Measurements from ENCODE around the gene SLC35F1. TPM values are rescaled to one million over a fixed set of nuclear protein-coding genes. Genes with fewer than 3 reads are reported as not detected.

Gene SLC35F1
- polyA plus RNA-seq, 3 donors from 2014 or later, result not detected

DNA sequence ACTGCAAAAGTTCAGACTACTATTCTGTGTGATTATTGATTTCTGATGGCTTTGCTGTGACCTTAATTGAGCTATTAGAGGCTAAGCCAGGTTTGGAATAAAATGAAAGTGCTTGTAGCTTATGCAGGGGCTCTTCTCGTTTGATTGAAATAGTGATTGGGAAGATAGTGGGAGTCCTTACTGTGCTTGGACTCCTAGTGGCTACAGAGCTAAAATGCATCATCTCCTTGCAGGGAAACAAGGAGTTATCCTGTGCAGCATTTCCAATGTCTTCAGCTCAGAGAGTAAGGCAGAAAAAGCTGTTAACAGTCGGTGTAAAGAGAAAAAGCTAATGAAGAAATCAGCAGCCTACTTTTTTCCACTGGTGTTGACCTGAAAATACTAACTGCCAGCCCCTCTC, 173.5 kb downstream of the SLC35F1 start:
- no peaks in the 10 kb centered on the region for H3K4me1 Mint-ChIP-seq
- no peak for DNase-seq
- H3K9me3 Mint-ChIP-seq, result no peaks in the 10 kb centered on the region
- H3K4me3 Mint-ChIP-seq, result no peak overlapping the region
- H3K27me3 Mint-ChIP-seq (ENCODE audit: low read depth in 3 of 3), result no peaks in the 10 kb centered on the region
- no peaks in the 10 kb centered on the region for H3K36me3 Mint-ChIP-seq
- no peak overlapping the region for H3K27ac Mint-ChIP-seq

GRCh38 chr6:118083711-118084110, 176.6 kb downstream of the SLC35F1 start:
- Mint-ChIP-seq H3K27me3 (ENCODE audit: low read depth in 3 of 3) (peaks cover 0 to 3% (median 0%) of the 10 kb centered on the region in 3 donors), H3K4me3 (no peak overlapping the region), H3K27ac (no peak overlapping the region), H3K4me1 (no peaks in the 10 kb centered on the region), H3K9me3 (peaks cover 0 to 6% (median 0%) of the 10 kb centered on the region in 6 donors), H3K36me3 (no peaks in the 10 kb centered on the region)
- no peak for DNase-seq

DNA sequence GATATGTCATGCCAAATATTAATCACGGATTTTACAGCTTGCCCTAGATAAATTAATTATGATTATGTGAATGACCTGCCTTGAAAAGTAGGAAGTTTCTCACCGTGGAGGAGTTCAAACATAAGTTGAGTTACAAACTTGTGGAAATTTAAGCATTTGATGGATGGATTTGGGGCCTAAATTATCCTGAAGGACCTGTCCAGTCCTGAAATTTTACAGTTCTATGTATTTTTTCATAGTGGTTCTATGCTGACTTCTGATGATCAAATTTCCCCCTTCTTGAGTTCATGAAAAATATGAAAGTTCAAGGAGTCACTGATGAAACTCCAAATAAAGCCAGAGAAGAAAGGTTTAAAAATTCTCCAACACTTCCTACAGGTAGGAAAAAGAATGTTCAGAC, 178.6 kb downstream of the SLC35F1 start:
- H3K27me3 Mint-ChIP-seq (ENCODE audit: low read depth in 3 of 3), result peaks cover 0 to 3% (median under 1%) of the 10 kb centered on the region in 3 donors
- no peak for DNase-seq
- H3K27ac Mint-ChIP-seq, result no peak overlapping the region
- no peaks in the 10 kb centered on the region for H3K36me3 Mint-ChIP-seq
- no peaks in the 10 kb centered on the region for H3K4me1 Mint-ChIP-seq
- peaks cover 0 to 8% (median 1%) of the 10 kb centered on the region in 6 donors for H3K9me3 Mint-ChIP-seq
- H3K4me3 Mint-ChIP-seq, result no peak overlapping the region

DNA sequence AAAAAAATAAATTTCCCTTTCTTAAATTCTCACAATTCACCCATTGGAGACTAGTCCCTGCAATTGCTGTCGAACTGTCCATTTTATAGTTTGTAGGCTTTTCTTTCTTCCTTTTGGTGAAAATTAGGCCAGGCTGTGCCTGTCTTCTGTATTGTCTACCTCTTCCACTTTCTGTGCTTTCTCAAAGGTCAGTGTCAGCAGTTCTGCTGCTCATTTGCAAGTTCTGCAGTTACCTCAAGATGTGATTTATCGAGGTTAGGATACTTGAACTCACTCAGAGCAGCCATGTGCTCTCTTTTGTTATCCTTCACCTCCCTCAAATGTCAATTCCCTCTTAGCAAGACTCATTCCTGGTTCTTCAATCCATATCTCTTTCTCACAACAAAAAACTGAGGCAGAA, 179.1 kb downstream of the SLC35F1 start:
- no peak for DNase-seq
- Mint-ChIP-seq H3K27me3 (ENCODE audit: low read depth in 3 of 3) (peaks cover 0 to 3% (median 1%) of the 10 kb centered on the region in 3 donors), H3K4me1 (no peaks in the 10 kb centered on the region), H3K36me3 (no peaks in the 10 kb centered on the region), H3K27ac (no peak overlapping the region), H3K4me3 (no peak overlapping the region), H3K9me3 (peaks cover 0 to 8% (median 4%) of the 10 kb centered on the region in 6 donors)

GRCh38 chr6:118092086-118092485, 185.0 kb downstream of the SLC35F1 start:
- Mint-ChIP-seq H3K9me3 (peaks cover 3 to 12% (median 7%) of the 10 kb centered on the region in 6 donors), H3K36me3 (peaks cover 0 to 4% (median 0%) of the 10 kb centered on the region in 3 donors)

GRCh38 chr6:118097576-118097975, 190.5 kb downstream of the SLC35F1 start:
- Mint-ChIP-seq H3K9me3 (peaks cover 0 to 6% (median 1%) of the 10 kb centered on the region in 6 donors), H3K4me1 (no peaks in the 10 kb centered on the region), H3K36me3 (no peaks in the 10 kb centered on the region), H3K27me3 (ENCODE audit: low read depth in 3 of 3) (peaks cover 0 to 2% (median 2%) of the 10 kb centered on the region in 3 donors), H3K27ac (no peak overlapping the region), H3K4me3 (no peak overlapping the region)
- DNase-seq, result no peak

More at GRCh38 chr6:118092086-118092485, 185.0 kb downstream of the SLC35F1 start:
- no peak overlapping the region for H3K27ac Mint-ChIP-seq
- H3K4me3 Mint-ChIP-seq, result no peak overlapping the region
- no peaks in the 10 kb centered on the region for H3K4me1 Mint-ChIP-seq
- peaks cover 0 to 5% (median 3%) of the 10 kb centered on the region in 3 donors for H3K27me3 Mint-ChIP-seq (ENCODE audit: low read depth in 3 of 3)
- no peak for DNase-seq

DNA sequence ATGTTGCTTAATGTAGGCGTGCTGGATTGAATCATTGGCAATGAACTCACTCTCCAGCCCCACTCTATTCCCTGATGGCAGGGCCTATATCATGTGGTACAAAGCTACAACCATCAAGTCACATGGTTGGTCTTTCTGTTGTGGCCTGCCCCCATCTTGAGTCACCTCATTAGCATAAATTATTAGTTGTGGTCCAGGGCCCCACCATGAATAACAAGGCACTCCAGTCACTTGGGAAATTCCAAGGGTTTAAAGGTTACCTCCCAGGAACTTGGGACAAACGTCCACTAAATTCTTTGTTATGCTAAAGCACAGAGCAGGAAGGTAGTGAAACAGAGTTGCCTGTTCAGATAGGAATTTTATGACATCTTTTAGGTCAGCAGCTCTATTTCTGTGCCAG, 193.7 kb downstream of the SLC35F1 start:
- no peaks in the 10 kb centered on the region for H3K9me3 Mint-ChIP-seq
- no peak overlapping the region for H3K4me3 Mint-ChIP-seq
- no peaks in the 10 kb centered on the region for H3K36me3 Mint-ChIP-seq
- H3K27me3 Mint-ChIP-seq (ENCODE audit: low read depth in 3 of 3), result no peaks in the 10 kb centered on the region
- no peak overlapping the region for H3K27ac Mint-ChIP-seq
- no peak for DNase-seq
- no peaks in the 10 kb centered on the region for H3K4me1 Mint-ChIP-seq

DNA sequence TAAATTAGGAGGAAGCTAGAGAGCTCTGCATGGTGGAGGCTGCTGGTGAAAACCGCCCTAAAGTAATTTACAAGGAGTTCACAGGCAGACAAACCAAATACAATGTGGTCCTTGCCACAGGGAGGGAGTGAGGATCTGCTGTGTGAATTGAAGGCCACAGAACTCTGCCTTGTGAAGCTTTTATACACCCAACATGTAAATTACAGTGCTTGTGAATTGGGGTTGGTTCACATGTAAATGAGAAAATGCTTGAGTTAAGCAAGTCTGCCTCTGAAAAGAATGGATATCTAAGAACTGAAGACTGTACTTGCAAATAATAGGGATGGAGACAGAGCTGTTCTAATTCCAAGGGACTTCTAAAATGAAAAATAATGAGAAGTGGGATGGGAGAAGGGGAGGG, 194.2 kb downstream of the SLC35F1 start:
- Mint-ChIP-seq H3K36me3 (no peaks in the 10 kb centered on the region), H3K4me3 (no peak overlapping the region), H3K27ac (no peak overlapping the region), H3K4me1 (no peaks in the 10 kb centered on the region), H3K9me3 (no peaks in the 10 kb centered on the region), H3K27me3 (ENCODE audit: low read depth in 3 of 3) (no peaks in the 10 kb centered on the region)
- no peak for DNase-seq

DNA sequence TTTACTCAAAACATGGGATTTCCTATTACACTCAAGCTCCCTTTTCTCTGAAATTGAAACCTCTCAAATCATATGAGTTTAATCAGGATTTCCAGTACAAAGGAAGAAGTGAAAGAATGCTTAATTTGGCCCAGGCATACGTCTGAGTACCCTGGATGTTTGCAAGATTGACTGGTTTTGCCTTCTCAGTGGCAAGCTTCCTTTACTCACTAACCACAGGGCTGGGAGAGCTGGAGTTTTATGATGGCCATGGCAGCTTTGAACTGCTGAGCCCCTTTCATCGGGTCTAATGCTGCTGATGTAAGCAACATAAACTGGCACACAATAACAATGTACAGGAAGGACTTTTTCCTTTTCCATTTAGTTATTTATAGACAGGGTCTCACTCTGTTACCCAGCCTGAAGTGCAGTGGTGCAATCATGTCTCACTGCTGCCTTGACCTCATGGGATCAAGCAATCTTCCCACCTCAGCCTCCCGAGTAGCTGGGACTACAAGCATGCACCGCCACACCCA, 194.8 kb downstream of the SLC35F1 start:
- no peaks in the 10 kb centered on the region for H3K9me3 Mint-ChIP-seq
- no peak overlapping the region for H3K4me3 Mint-ChIP-seq

DNA sequence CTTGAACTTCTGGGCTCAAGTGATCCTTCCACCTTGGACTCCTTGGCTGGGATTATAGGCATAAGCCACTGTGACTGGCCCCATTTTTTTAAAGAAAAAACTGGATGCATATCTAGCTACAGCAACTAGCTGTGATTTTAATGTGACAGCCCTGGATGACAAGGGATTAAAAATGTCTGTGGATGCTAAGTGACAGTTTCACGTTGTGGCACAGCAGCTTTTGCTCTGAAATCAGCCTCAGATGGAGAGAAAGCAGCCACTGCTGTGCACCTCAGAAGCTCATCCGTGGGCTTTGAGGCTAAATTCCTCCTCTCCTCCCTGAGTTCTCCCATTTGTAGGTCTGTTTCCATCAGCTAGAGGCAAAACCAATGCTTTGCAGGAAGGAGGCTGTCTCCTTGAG, 195.3 kb downstream of the SLC35F1 start:
- Mint-ChIP-seq H3K36me3 (no peaks in the 10 kb centered on the region), H3K4me3 (no peak overlapping the region), H3K9me3 (no peaks in the 10 kb centered on the region), H3K27ac (no peak overlapping the region), H3K4me1 (no peaks in the 10 kb centered on the region), H3K27me3 (ENCODE audit: low read depth in 3 of 3) (no peaks in the 10 kb centered on the region)
- no peak for DNase-seq

More for the DNA sequence above, 194.8 kb downstream of the SLC35F1 start:
- Mint-ChIP-seq H3K27ac (no peak overlapping the region), H3K36me3 (no peaks in the 10 kb centered on the region), H3K27me3 (ENCODE audit: low read depth in 3 of 3) (no peaks in the 10 kb centered on the region), H3K4me1 (no peaks in the 10 kb centered on the region)
- no peak for DNase-seq

GRCh38 chr6:118103381-118104146, 196.5 kb downstream of the SLC35F1 start:
- Mint-ChIP-seq H3K27ac (no peak overlapping the region), H3K36me3 (no peaks in the 10 kb centered on the region), H3K27me3 (ENCODE audit: low read depth in 3 of 3) (no peaks in the 10 kb centered on the region), H3K4me3 (no peak overlapping the region), H3K4me1 (no peaks in the 10 kb centered on the region), H3K9me3 (no peaks in the 10 kb centered on the region)
- DNase-seq, result no peak

- H3K4me1 Mint-ChIP-seq, result no peaks in the 10 kb centered on the region
- no peak overlapping the region for H3K27ac Mint-ChIP-seq
These were observed 215.2 kb downstream of the SLC35F1 start for GRCh38 chr6:118122161-118122725.

DNA sequence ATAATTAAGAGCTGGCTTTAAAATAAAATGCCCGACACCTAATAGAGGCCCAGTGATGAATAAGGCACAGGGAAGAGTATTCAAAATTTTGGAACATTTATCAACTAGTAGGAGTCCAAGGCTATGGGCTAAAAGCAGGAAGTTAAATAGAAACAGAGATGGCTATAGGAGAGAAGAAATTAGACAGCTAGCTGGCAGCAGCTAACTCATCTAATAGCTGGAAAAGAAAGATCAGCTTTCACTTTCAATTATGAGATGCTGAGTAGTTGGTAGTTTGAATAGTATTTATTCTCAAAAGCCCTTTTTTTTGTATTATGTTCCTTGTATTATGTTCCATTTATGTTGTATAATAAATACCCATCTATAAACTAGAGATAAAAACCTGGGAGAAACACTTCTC, 215.7 kb downstream of the SLC35F1 start:
- DNase-seq, result no peak
- Mint-ChIP-seq H3K36me3 (no peaks in the 10 kb centered on the region), H3K9me3 (no peaks in the 10 kb centered on the region), H3K4me3 (no peak overlapping the region), H3K4me1 (no peaks in the 10 kb centered on the region), H3K27me3 (ENCODE audit: low read depth in 3 of 3) (peaks cover 0 to 8% (median 2%) of the 10 kb centered on the region in 3 donors), H3K27ac (no peak overlapping the region)

More at GRCh38 chr6:118122161-118122725, 215.2 kb downstream of the SLC35F1 start:
- H3K4me3 Mint-ChIP-seq, result no peak overlapping the region
- H3K9me3 Mint-ChIP-seq, result no peaks in the 10 kb centered on the region
- no peaks in the 10 kb centered on the region for H3K36me3 Mint-ChIP-seq
- DNase-seq, result no peak
- H3K27me3 Mint-ChIP-seq (ENCODE audit: low read depth in 3 of 3), result peaks cover 0 to 8% (median 2%) of the 10 kb centered on the region in 3 donors

DNA sequence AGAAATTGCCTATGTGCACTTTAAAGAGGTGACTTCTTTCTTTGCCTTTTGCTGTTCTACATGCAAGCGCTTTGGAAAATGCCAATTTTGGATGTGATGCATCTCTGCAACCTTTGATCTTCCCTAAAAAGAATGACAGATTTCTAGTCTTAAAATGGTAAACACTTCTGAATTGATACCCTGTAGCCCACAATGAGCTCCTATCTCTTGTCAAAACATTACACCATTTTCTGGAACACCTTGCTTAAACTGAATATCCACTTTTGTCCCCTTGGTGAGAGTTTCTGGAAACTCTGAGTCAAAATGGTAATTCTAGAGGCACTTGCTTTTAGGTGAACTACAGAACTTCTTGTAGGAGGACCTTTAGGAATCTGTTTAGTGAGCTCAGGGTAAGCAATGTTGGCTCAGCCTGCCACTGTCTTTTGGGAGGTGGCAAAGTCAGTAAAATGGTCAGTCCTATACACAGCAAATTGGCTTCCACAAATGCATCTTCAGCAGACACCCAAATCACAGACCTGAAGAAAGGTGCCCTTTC, 216.5 kb downstream of the SLC35F1 start:
- Mint-ChIP-seq H3K27me3 (ENCODE audit: low read depth in 3 of 3) (peaks cover 0 to 8% (median 2%) of the 10 kb centered on the region in 3 donors), H3K9me3 (no peaks in the 10 kb centered on the region), H3K4me1 (no peaks in the 10 kb centered on the region), H3K27ac (no peak overlapping the region), H3K36me3 (no peaks in the 10 kb centered on the region), H3K4me3 (no peak overlapping the region)
- no peak for DNase-seq

All from immature natural killer cell (primary cell).